ENCODE results near the gene PDCD4.
A peak's percentile ranks its signal among the peaks of the same experiment; 100 is the strongest.
"Not testable (repeated sequence)": the region's sequence is repeated elsewhere in the genome, so short reads cannot be mapped to it uniquely, and the experiment has no call there.

Gene PDCD4

GRCh38 chr10:110862961-110863360 is 8.8 kb upstream of the PDCD4 start:
- DNase-seq (ENCODE audit: low spot score), result no peak
- no peak for TF ChIP-seq CTCF (IDR thresholded peaks at IDR 0.05; ENCODE audit: extremely low read depth, missing control alignments)

- no peak for DNase-seq (ENCODE audit: low spot score)
Observed at GRCh38 chr10:110863361-110863760, 8.4 kb upstream of the PDCD4 start.

GRCh38 chr10:110863956-110864355 is 7.8 kb upstream of the PDCD4 start:
- no peak for TF ChIP-seq CTCF (IDR thresholded peaks at IDR 0.05; ENCODE audit: extremely low read depth, missing control alignments)
- DNase-seq (ENCODE audit: low spot score), result no peak

More at GRCh38 chr10:110863361-110863760, 8.4 kb upstream of the PDCD4 start:
- TF ChIP-seq CTCF (IDR thresholded peaks at IDR 0.05; ENCODE audit: extremely low read depth, missing control alignments), result no peak

- no peak for TF ChIP-seq CTCF (IDR thresholded peaks at IDR 0.05; ENCODE audit: extremely low read depth, missing control alignments)
- DNase-seq (ENCODE audit: low spot score), result peak; percentile 59
Observed at GRCh38 chr10:110864662-110865140, 7.0 kb upstream of the PDCD4 start.

- no peak for DNase-seq (ENCODE audit: low spot score)
- no peak for TF ChIP-seq CTCF (IDR thresholded peaks at IDR 0.05; ENCODE audit: extremely low read depth, missing control alignments)
Observed at GRCh38 chr10:110865186-110865808, 6.4 kb upstream of the PDCD4 start.

GRCh38 chr10:110865809-110866482 is 5.8 kb upstream of the PDCD4 start:
- no peak for TF ChIP-seq CTCF (IDR thresholded peaks at IDR 0.05; ENCODE audit: extremely low read depth, missing control alignments)
- no peak for DNase-seq (ENCODE audit: low spot score)

- not testable (repeated sequence) for DNase-seq (ENCODE audit: low spot score)
Observed at GRCh38 chr10:110867011-110867806, 4.5 kb upstream of the PDCD4 start.

All from GM20000 (cell line).